HG03097 (cell line): ENCODE data around the gene CAV2.

Experiments used
- ATAC-seq: cut with Tn5 transposase; IDR thresholded peaks from one replicate; pipeline ENCODE4 v1.9.1; 2021; ENCODE audit not compliant: unreplicated experiment, low FRiP score

The CAV2 gene

GRCh38 chr7:116494472-116494871 is 5.1 kb upstream of the CAV2 start:
- ATAC-seq, result no peak

GRCh38 chr7:116495736-116496135 is 3.8 kb upstream of the CAV2 start:
- ATAC-seq, result no peak

- no peak for ATAC-seq
These were observed 2.9 kb upstream of the CAV2 start for GRCh38 chr7:116496653-116497052.

GRCh38 chr7:116497708-116498107 is 1.8 kb upstream of the CAV2 start:
- no peak for ATAC-seq

GRCh38 chr7:116500078-116500853 is 728 bp downstream of the CAV2 start:
- ATAC-seq, result no peak

- no peak for ATAC-seq
These were observed 2.1 kb downstream of the CAV2 start for GRCh38 chr7:116501425-116502167.

- no peak for ATAC-seq
These were observed 2.9 kb downstream of the CAV2 start for GRCh38 chr7:116502201-116503096.

GRCh38 chr7:116503835-116504234 is 4.3 kb downstream of the CAV2 start:
- no peak for ATAC-seq

GRCh38 chr7:116505278-116505677 is 5.7 kb downstream of the CAV2 start:
- no peak for ATAC-seq

GRCh38 chr7:116505823-116506222 is 6.3 kb downstream of the CAV2 start:
- no peak for ATAC-seq

- ATAC-seq, result no peak
These were observed 10.5 kb downstream of the CAV2 start for GRCh38 chr7:116509982-116510579.

GRCh38 chr7:116510795-116511194 is 11.3 kb downstream of the CAV2 start:
- ATAC-seq, result no peak

GRCh38 chr7:116511552-116512519 is 12.3 kb downstream of the CAV2 start:
- ATAC-seq, result peak; percentile 99

GRCh38 chr7:116512520-116513188 is 13.1 kb downstream of the CAV2 start:
- no peak for ATAC-seq

- no peak for ATAC-seq
These were observed 16.0 kb downstream of the CAV2 start for GRCh38 chr7:116515584-116515983.

- no peak for ATAC-seq
These were observed 16.8 kb downstream of the CAV2 start for GRCh38 chr7:116516324-116516723.

- no peak for ATAC-seq
These were observed 18.1 kb downstream of the CAV2 start for GRCh38 chr7:116517626-116518025.

GRCh38 chr7:116518961-116519360 is 19.4 kb downstream of the CAV2 start:
- ATAC-seq, result no peak
